ENCODE results near the gene PLIN1. TPM values are rescaled to one million over a fixed set of nuclear protein-coding genes. Genes with fewer than 3 reads are reported as not detected.

The PLIN1 gene
- total and polyA plus RNA-seq, 10 of the 15 experiments (the other 5 are each of a cell fraction or from before 2014, with no cell fraction given), result 0.05 to 0.13 (median 0.09) TPM; not detected in 6

GRCh38 chr15:89653578-89653977, 25.6 kb downstream of the PLIN1 start (continued):
- no peak for TF ChIP-seq HSF1 (IDR thresholded peaks at IDR 0.05; ENCODE audit: low read depth, low read length)
- TF ChIP-seq WRNIP1 (IDR thresholded peaks at IDR 0.05; ENCODE audit: borderline replicate concordance, low read depth, low read length), result no peak
- TF ChIP-seq PML (IDR thresholded peaks at IDR 0.05; ENCODE audit: low read length), result no peak

- intact Hi-C loops (cut with micrococcal nuclease; ENCODE audit: unreplicated experiment), result no loop called here
- Histone ChIP-seq H3K79me2 (ENCODE audit: control insufficient read depth, insufficient read depth, low read length) (no peaks in the 10 kb centered on the region), H3K36me3 (ENCODE audit: control insufficient read depth in 2 of 2, insufficient read depth in 2 of 2, low read length in 1 of 2) (no peaks in the 10 kb centered on the region), H4K20me1 (ENCODE audit: control insufficient read depth, insufficient read depth) (no peaks in the 10 kb centered on the region), H3K9me3 (replicated peaks; ENCODE audit: control insufficient read depth, insufficient read depth, low read length) (no peaks in the 10 kb centered on the region), H2AFZ (ENCODE audit: control insufficient read depth, low read depth, low read length) (no peak overlapping the region), H3K4me2 (ENCODE audit: control insufficient read depth, insufficient read depth) (no peak overlapping the region), H3K4me3 (no peak overlapping the region), H3K4me1 (ENCODE audit: control insufficient read depth, insufficient read depth, low read length) (no peaks in the 10 kb centered on the region), H3K9ac (ENCODE audit: control insufficient read depth, insufficient read depth, low read length) (no peak overlapping the region), H3K27ac (ENCODE audit: control insufficient read depth, insufficient read depth) (no peak overlapping the region), H3K27me3 (replicated peaks in 1 of 2; ENCODE audit: control insufficient read depth in 2 of 2, insufficient read depth in 2 of 2, low read length in 1 of 2) (peaks cover 0 to 8% of the 10 kb centered on the region in 2 experiments; a peak in 3 of 4 replicates)
- SMC1A ChIA-PET (ENCODE audit: uncharacterized antibody, unreplicated experiment), result no interaction called here
- FAIRE-seq, result no peak
- POLR2A ChIA-PET, result no interaction called here
- DNase-seq (ENCODE audit: low read depth, low spot score), result no peak
- TF ChIP-seq NFIC (IDR thresholded peaks at IDR 0.05; ENCODE audit: low read depth, low read length) (no peak), FOXM1 (IDR thresholded peaks at IDR 0.05; ENCODE audit: low read depth, low read length) (no peak), POLR2AphosphoS5 (IDR thresholded peaks at IDR 0.05; ENCODE audit: low read length) (no peak), TARDBP (IDR thresholded peaks at IDR 0.05; ENCODE audit: borderline replicate concordance) (no peak), ZNF622 (IDR thresholded peaks at IDR 0.05) (no peak), BCL3 (IDR thresholded peaks at IDR 0.05; ENCODE audit: borderline replicate concordance, insufficient read depth, low read depth, low read length, poor library complexity, severe bottlenecking) (no peak), SRF (IDR thresholded peaks at IDR 0.05; ENCODE audit: low read depth in 2 of 2, low read length in 2 of 2) (no peak)
- no peak for ATAC-seq
- RAD21 ChIA-PET (ENCODE audit: unreplicated experiment), result no interaction called here
- in situ Hi-C loops (cut with MboI), result no loop called here
- CTCF ChIA-PET, result interaction anchor here (0.6 kb wide), 1 partner anchor 519 kb away, joined by 3 read pairs; no protein-coding TSS in a partner anchor
- BruUV-seq (replicated peaks), result no TSS peak
- 56% methylated on average over 16 of the region's 16 CpGs for WGBS (ENCODE audit: insufficient coverage, insufficient replicate concordance, low lambda C conversion rate, missing lambda C conversion rate)
Observed at GRCh38 chr15:89652666-89653065, 26.5 kb downstream of the PLIN1 start.
